ENCODE data around the gene TTC16. TPM values are rescaled to one million over a fixed set of nuclear protein-coding genes. Genes with fewer than 3 reads are reported as not detected.

Gene TTC16
- total and polyA plus RNA-seq, 2 experiments from 2014 or later = not detected

- 70% methylated on average over 12 of the region's 12 CpGs for WGBS (ENCODE audit: low lambda C conversion rate, missing lambda C conversion rate)
- Histone ChIP-seq H3K4me2 (no peak overlapping the region), H2AFZ (no peak overlapping the region)
These were observed 6.3 kb downstream of the TTC16 start for GRCh38 chr9:127722055-127722745.

DNA sequence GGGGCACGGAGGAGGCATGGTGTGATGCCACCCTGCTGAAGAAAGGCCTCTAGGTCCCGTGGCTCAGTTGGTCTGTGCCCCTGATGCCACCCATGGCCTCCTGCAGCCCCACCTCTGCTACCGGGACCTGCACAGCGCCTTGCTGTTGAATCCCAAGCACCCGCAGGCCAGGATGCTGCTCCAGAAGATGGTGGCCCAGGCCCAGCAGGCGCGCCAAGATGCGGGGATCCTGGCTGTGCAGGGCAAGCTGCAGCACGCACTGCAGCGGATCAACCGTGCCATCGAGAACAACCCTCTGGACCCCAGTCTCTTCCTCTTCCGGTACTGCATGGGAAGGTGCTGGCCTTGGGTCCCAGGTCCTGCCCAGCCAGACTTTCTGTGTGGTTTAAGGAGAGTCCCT lies 7.1 kb downstream of the TTC16 start:
- no peaks in the 10 kb centered on the region for H3K4me1 ChIP-seq (ENCODE audit: insufficient read depth)
- no peak overlapping the region for H3K4me2 ChIP-seq
- no peak overlapping the region for H2AFZ ChIP-seq
- no peaks in the 10 kb centered on the region for H3K9me2 ChIP-seq (replicated peaks; ENCODE audit: insufficient read depth)
- H3K79me2 ChIP-seq = no peaks in the 10 kb centered on the region
- no peaks in the 10 kb centered on the region for H4K20me1 ChIP-seq (ENCODE audit: insufficient read depth, poor library complexity, severe bottlenecking)
- H3K36me3 ChIP-seq (replicated peaks; ENCODE audit: insufficient read depth, low read depth) = no peaks in the 10 kb centered on the region
- H3K9me3 ChIP-seq (ENCODE audit: low read depth) = no peaks in the 10 kb centered on the region
- no peak overlapping the region for H3K4me3 ChIP-seq
- no peak for DNase-seq (ENCODE audit: low spot score)
- TF ChIP-seq CTCF (IDR thresholded peaks at IDR 0.05; ENCODE audit: poor library complexity) (no peak), EZH2 (IDR thresholded peaks at IDR 0.05; ENCODE audit: borderline replicate concordance) (no peak), EZH2phosphoT487 (IDR thresholded peaks at IDR 0.05; ENCODE audit: low read depth, severe bottlenecking, unreplicated experiment) (no peak)
- WGBS (ENCODE audit: low lambda C conversion rate, missing lambda C conversion rate) = 95% methylated on average over 13 of the region's 13 CpGs
- H3K27me3 ChIP-seq = no peaks in the 10 kb centered on the region
- H3K27ac ChIP-seq = no peak overlapping the region

More at GRCh38 chr9:127722055-127722745, 6.3 kb downstream of the TTC16 start:
- Histone ChIP-seq H3K9me3 (ENCODE audit: low read depth) (no peaks in the 10 kb centered on the region), H3K27ac (no peak overlapping the region), H3K79me2 (no peaks in the 10 kb centered on the region), H3K4me1 (ENCODE audit: insufficient read depth) (no peaks in the 10 kb centered on the region), H3K36me3 (replicated peaks; ENCODE audit: insufficient read depth, low read depth) (no peaks in the 10 kb centered on the region), H4K20me1 (ENCODE audit: insufficient read depth, poor library complexity, severe bottlenecking) (no peaks in the 10 kb centered on the region), H3K9me2 (replicated peaks; ENCODE audit: insufficient read depth) (no peaks in the 10 kb centered on the region), H3K27me3 (no peaks in the 10 kb centered on the region), H3K4me3 (no peak overlapping the region)
- TF ChIP-seq EZH2 (IDR thresholded peaks at IDR 0.05; ENCODE audit: borderline replicate concordance) (no peak), EZH2phosphoT487 (IDR thresholded peaks at IDR 0.05; ENCODE audit: low read depth, severe bottlenecking, unreplicated experiment) (no peak), CTCF (IDR thresholded peaks at IDR 0.05; ENCODE audit: poor library complexity) (no peak)
- DNase-seq (ENCODE audit: low spot score) = no peak

GRCh38 chr9:127723444-127723843 lies 7.6 kb downstream of the TTC16 start:
- H3K79me2 ChIP-seq = no peaks in the 10 kb centered on the region
- no peak overlapping the region for H3K27ac ChIP-seq
- no peaks in the 10 kb centered on the region for H4K20me1 ChIP-seq (ENCODE audit: insufficient read depth, poor library complexity, severe bottlenecking)
- H3K9me3 ChIP-seq (ENCODE audit: low read depth) = no peaks in the 10 kb centered on the region
- H3K4me2 ChIP-seq = no peak overlapping the region
- H3K9me2 ChIP-seq (replicated peaks; ENCODE audit: insufficient read depth) = no peaks in the 10 kb centered on the region
- H3K4me1 ChIP-seq (ENCODE audit: insufficient read depth) = no peaks in the 10 kb centered on the region
- DNase-seq (ENCODE audit: low spot score) = no peak
- H2AFZ ChIP-seq = no peak overlapping the region
- WGBS (ENCODE audit: low lambda C conversion rate, missing lambda C conversion rate) = 91% methylated on average over 5 of the region's 5 CpGs
- no peaks in the 10 kb centered on the region for H3K36me3 ChIP-seq (replicated peaks; ENCODE audit: insufficient read depth, low read depth)
- no peaks in the 10 kb centered on the region for H3K27me3 ChIP-seq
- TF ChIP-seq EZH2 (IDR thresholded peaks at IDR 0.05; ENCODE audit: borderline replicate concordance) = no peak
- TF ChIP-seq EZH2phosphoT487 (IDR thresholded peaks at IDR 0.05; ENCODE audit: low read depth, severe bottlenecking, unreplicated experiment) = no peak
- no peak for TF ChIP-seq CTCF (IDR thresholded peaks at IDR 0.05; ENCODE audit: poor library complexity)
- H3K4me3 ChIP-seq = no peak overlapping the region

All from hepatocyte (in vitro differentiated cells).